NCI-H146 (cell line): Measurements from ENCODE around the gene PCDHGC5.

Experiments used
- DNase-seq: peaks from one replicate; lab custom pipeline; 2025; lab: John Stamatoyannopoulos, UW

Gene PCDHGC5

DNA sequence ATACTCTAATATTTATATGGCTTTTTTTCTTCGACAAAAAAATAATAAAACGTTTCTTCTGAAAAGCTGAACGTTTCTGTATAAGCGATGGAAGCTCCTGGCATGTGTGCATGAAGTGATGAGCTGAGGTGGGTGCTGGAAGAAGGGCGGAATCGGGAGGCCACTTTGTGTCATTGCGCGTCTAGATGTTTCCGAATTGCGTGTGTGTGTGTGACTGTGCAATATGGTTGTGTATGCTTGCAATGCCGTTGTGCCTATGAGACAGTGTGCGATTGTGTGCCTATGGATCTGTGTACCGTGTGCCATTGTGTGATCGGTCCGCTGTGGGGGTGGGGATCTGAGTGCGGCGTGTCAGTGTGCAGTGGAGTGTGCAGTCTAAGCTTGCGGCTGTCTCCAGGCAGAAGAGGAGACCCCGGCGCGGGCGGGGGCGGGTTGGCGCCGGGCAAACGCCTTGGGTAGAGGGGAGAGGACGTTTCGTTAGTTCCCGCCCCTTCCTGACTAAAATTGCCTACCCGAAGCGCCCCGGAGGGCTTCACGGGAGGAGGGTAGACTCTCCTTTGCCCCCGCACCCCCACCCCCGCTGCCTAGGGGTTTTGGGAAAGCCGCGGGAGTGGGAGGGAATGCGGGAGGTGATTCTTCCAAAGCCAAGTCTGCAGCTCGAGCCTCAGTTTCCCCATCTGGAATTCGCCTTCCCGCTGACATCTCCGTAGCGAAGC is 24.2 kb downstream of the PCDHGC5 start:
- DNase-seq: peak; percentile 59

DNA sequence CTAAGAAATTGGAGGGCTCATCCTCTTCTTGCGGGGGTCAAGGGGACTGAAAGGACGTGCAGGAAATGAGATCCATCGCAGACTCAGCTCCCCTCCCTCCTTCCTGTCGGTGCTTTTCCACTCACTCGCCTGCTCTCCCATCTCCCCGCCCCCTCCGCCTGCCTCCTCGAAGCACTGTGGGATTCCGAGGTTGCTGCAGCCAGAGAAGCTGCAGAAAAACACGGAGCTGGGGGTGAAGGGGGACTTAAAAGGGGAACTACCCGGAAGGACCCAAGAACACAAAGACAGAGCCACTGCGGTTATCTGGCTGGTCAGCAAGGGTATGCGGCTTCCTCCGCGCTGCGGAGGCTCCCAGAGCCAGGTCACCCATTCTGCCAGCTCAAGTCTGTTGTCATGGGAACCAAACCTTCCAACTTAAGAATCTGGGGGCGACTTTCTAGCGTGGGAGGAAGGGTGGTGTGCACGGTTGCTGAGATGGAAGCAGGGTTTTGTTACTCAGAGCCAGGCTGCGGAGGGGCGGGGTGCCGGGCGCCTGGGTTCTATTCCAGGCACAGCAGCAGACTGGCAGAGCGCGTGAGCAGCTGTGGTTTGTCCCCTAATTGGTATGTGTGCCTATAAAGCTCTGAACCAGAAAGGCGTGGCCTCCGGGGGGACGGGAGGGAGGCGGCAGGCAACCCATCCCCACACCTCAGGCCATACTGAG is 24.9 kb downstream of the PCDHGC5 start:
- peak; percentile 79 for DNase-seq

DNA sequence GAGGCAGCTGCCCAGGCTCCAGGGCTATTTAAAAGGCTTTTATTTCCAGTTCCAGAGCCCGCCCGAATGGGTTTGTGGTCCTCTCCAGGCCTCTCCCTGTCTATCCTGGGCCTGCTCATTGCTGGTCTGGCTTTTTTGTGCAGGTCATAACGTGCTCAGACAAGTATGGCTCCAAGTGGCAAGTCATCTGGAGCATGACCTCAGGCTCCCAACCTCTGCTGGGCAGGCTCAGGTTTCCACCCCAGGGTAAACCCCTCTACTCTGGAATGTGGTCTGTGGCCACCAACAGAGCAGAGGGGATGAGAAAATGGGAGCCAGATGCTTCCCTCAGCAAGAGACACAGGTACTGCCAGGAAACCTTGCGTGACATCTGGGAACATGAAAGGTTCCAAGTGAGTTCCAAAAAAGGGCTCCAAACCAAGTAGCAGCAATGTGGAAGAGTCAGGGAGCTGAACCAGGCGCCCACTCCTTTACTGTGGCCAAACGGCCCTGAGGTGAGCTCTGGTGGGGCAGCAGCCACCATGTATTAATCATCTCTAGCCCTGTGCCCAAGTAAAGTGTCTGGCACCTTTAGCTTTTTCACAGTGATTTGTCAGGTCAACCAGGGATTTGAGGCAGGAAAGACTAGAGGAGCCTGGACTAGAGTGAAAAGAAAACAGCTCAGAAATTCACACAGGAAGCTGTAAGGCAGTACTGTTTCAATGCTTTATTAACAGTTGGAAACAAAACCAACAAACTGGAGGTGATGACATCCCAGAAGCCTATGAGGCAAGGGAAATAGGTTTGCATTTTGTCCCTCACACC is 25.7 kb downstream of the PCDHGC5 start:
- no peak for DNase-seq

DNA sequence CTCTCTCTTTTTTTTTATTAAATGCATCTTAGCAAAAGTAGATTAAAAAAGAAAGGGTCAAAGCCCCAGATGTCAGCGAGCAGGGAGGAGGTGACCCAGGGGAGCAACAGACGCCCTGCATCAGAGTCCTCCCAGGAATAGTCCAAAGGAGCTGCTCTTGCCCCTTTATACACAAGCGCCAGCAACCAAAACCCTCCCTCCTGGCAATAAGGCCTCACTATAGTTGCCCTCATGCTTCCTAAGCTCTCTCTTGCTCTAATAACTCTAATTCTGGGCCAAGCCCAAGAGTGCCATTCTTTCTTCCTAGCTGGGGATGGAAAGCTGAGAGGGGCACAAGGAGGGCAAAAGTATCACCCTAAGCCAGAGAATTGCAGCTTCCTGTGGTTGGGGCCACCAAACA is 26.3 kb downstream of the PCDHGC5 start:
- DNase-seq: no peak

DNA sequence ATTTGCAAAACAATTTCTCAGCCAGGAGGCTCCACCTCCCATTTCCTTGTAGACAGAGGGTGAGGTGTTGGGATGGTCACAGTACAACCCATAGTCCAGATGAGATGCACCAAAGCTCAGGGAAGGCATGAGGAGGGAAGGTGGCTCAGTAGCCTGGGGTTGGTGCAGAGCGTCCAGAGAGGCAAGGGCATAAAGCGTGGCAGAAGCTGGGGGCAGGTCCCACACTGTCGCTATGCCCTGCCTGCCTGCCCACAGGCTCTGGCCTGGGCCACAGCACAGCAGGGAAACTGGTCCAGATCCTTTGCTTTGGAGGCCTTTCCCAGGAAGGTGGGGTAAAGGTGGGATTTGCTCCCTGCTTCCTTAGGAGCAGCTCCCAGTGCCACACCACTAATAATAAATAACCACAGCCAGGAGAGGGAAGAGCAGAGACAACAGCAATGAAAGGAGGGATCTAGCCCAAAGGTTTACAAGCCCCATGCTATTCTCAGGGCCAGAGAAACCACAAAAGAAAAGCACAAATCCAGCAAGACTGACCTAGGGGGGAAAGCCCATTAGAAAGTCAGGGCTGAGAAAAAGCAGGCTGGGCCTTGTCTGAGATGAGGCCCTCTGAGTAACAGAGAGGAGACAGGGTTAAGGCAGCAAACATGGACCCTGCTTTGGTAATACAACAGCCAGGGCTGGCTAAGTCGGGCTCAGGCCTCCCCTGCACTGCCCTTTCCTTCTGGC is 27.2 kb downstream of the PCDHGC5 start:
- no peak for DNase-seq

DNA sequence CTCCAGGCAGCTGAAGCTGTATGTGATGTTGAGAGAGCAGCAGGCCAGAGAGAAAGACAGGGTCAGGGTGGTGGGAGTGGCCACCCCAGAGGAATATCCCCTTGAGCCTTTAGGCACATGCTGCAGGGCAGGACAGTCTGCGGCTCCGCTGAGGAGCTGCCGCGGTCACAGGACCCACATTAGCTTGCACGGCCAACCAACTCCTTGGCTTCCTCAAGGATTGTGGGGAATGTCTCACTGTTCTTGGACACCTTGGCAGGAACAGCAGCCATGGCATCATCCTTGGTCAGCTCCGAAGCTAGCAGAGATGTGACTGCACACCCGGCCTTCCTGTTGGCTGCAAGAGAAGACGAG is 27.8 kb downstream of the PCDHGC5 start:
- DNase-seq: no peak

DNA sequence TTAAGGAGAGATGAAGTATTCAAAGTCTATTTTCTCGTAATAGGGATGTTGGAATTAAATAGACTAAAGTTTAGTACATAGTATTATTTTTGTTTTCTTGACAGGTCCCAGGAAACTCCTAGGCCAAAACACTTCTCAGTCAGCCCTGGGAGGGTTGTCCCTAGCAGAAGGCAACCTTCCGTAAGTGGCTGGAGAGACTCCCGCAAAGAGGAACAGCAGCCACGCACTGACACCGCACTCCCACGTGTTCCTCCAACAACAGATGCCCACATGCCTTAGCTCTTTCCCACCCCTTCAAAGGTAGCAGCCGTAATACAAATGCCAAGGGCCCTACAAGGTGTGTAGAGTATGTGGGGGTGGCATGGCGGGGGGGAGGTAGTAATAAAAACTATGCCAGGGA is 28.4 kb downstream of the PCDHGC5 start:
- DNase-seq: no peak

DNA sequence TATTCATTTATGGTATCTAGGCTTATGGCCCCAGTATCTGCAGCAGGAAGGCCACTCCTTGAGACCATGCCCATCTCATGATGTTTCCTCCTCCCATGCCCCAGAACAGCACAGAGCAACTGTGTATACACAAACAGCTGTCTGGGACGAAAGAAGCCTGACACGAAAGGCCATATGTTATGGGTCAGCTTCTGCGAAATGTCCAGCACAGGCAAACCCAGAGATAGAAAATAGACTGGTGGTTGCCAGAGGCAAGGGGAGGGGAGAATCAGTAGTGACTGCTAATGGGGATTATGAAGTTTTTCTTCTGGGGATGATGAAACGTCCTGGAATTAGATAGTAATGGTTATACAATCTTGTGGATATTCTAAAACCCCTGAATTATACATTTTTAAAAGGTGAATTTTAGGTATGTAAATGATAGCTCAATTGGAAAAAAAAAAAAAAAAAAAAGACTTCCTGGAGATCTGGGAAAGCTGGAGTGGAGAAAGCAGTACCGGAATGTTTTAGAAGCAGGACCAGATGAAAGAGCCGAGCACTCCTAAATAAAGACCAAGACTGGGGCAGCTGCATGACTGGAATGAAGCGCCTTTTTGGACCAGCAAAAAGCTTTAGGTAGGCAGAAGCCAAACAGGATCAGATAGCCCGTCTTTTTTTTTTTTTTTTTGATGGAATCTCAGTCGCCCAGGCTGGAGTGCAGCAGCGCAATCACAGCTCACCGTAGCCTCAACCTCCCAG is 29.2 kb downstream of the PCDHGC5 start:
- DNase-seq: no peak

DNA sequence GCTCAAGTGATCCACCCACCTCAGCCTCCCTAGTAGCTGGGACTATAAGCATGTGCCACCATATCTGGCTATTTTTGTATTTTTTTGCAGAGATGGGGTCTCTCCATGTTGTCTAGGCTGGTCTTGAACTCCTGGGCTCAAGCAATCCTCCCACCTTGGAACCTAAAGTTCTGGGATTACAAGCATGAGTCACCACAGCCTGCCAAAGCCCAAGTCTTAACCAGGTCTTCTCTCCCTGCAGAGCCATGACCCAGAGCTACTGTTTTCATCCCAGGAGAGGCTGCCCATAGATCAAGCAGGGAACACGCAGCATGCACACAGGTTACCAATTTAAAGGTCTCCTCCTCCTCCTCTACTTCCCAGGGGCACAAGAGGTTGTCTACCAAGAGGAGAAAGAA is 29.7 kb downstream of the PCDHGC5 start:
- DNase-seq: no peak

DNA sequence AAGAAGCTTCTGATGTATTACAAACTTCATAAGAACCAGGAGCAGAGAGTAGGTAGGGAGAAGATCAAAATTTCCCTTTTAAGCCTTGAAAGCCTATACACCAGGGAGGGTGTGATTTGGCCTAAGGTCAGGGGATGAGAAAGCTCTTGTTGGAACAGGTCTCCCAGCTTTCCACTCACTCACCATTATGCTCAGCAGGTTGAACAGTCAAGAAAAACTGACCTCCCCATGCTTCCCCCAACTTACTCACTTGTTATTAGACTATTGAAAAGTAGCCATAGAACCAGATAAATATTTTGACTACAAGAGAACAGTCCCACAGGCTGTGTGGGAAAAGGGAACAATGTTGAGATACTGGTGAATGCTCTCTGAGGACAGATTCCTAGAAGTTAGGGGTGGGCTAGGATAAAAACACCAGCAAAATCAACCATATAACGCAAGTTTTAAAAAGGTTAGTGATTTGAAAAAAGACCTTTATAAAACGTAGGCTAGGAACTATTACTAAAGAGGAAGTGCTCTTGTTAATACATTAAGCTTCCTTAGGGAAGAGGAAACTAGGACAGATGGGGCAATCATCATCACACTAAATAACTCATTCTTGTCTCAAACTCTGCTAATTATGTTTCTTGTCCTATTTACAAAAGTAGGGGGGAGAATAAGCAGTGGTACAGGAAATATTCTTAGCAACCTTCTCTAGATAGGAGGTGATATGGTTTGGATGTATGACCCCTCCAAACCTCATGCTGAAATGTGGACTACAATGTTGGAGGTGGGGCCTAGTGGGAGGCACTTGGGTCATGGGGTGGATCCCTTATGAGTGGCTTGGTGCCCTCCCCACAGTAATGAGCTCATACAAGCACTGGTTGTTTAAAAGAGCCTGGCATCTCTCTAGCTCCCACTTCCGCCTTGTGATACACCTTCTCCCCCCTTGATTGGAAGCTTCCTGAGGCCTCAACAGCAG is 31.0 kb downstream of the PCDHGC5 start:
- DNase-seq: no peak

DNA sequence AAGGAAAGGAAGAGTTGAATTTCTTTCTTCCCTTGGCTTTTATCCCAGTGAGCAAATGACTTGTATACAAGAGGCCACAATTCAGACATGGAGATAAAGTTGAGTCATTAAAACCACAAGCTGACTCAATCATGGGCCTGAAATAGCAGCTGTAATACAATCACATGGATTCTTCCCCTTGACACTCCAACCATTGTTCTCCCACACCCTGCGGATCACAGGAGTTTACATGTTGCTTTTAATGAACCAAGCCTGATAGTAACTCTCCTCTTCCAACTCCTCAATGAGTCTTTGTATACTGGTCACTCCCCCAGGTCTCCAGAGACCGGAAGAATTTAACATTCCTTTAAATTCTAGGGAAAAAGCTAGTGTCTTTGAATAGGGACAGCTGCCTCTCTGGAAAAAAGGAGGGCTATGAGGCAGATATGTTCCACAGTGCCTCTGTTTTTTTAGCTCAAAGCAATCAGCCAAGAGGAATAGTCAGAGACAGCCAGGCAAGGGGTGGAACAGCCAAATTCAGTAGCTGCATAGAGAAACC is 32.4 kb downstream of the PCDHGC5 start:
- DNase-seq: no peak

DNA sequence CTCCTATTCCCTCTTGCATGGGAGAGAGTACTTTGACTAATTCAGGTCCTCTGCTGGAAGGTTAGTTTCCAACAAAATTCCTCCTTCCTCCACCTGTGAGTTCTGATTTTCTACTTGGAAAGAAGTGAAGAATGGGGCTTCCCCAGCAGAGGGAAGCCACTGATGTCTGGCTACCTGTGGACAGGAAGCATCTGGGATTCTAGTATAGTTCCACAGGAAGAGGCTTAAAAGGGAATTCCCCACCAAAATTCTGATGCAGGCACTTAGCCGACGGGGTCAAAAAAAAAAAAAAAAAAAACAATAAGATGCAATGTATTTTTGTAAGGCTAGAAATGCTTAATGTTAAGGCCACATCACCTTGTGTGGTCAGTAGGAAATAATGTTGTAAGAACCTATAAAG is 33.4 kb downstream of the PCDHGC5 start:
- DNase-seq: no peak

DNA sequence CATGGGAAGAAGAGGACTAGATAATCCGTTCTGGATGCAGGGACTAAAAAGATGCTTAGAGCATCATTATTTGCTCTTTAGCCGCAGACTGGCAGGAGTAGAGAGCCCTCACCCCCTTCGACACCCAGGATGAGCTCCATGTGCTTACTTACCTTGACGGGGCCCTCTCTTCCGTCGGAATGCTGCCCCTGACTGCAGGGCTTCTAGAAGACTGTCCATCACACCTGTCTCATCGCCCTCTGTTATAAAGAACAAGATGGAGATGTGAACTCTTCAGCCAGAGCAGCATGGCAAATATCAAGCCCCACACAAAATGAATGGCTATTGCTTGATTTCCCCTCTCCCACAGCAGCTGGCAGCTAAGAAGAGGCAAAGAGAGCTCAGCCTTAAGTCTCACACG is 35.1 kb downstream of the PCDHGC5 start:
- no peak for DNase-seq

DNA sequence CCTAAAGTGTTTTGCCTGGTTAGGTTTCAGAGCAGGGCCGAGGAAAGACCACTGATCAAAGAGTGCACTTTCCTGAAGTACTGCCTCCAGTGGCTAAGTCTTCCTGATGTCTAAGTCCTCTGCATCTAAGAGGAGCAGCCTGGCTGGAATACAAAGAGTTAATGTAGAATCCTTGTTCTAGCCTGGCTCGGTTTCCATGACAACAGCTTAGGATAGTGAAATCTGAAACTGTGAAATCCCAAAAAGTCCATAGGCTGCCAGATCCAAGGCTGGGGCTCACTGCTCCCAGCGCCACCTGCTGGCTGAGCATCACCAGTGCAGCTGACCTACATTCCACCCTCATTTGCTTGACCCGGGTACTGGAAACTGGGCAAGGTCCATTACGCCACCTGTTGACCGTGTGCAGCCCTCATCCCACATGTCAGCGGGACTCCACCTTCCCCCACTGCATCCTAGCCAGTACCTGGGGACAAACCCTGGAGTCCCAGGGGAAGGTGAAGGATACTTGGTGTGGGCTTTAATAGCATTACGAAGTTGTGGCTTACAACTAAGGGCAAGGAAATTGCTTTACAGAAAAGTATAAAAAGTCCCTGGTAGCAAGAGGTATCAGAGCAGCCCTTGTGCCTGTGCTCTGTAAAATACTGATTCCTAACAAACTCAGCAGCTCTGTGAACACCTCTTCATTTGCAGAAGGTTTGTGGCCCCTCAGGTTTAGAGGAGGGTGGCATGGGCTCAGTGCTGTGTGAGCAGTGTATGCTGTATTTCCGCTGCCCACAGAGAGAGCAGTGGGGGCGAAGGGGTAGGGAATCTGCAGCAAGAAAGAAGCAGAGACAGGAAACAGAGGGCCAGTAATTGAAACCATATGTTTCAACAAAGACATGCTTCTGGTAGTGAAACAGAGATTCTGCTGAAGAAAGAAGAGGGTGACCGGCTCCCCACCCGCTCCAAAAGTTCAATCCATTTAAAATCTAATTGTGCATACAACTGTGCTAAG is 36.0 kb downstream of the PCDHGC5 start:
- DNase-seq: peak; percentile 78

DNA sequence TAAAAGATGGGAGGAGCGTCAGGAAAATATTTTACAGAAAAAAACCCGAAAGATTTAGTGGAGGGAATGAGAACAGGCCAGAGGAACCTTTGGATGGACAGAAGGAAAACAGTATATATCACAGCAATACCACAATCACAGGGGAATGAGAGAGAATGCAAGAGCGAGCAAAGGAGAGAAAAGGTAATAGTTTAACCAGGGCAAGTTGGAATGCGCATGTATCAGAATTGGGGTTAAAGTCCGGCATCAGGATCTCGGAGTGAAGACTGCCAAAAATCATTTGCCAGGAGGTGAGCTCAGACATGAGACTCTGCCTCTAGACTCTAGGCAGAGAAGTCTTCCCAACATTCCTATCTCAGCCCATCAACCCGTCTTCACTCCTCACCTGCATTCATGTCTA is 36.8 kb downstream of the PCDHGC5 start:
- no peak for DNase-seq

DNA sequence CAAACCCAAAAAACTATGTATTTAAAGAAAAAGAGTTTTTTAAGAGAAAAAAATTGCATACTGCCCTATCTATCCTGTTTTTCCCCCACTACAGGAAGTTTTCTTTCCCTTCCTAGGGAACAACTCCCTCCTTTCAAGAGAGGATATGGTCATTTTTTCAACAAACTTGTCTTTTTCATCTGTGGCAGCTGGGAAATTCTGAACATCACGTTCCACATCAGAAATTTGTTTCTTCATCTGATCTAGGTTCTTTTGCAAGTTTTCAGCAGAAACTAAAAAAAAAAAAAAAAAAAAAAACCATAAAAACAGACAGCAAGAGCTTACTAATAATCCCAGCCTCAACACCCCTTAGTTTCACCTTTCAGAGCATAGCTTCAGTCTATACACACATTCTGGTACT is 38.5 kb downstream of the PCDHGC5 start:
- no peak for DNase-seq

DNA sequence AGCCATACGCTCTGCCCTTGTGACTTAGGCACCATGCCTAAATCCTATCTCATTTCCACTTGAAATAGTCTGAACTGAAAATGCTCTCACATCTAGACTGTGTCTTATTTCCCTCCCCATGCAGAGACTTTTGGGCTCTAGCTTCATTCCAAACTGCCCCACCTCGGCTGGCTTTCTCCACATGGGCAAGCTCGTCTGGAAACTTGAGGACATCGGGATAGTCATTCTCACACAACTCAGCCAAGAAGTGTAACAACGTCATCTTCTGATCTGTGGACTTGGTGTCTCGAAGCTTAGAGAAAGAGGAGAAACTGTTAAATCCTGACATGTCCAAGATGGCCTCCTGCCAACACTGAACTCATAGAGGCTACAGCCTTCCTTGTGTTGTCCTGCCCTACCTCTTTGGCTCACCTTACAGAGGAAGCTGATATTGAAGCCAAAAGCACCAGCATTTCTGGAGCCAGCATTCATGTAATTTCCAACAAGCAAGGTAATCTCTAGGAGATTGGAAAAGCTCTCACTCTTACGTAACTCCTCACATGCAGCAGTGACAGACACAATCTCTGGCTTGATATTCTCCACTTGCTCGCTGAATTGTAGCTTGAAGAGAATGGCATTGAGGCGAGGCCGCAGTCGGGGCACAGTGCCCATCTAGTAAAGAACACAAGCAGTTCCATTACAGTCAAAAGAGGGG is 39.6 kb downstream of the PCDHGC5 start:
- no peak for DNase-seq

DNA sequence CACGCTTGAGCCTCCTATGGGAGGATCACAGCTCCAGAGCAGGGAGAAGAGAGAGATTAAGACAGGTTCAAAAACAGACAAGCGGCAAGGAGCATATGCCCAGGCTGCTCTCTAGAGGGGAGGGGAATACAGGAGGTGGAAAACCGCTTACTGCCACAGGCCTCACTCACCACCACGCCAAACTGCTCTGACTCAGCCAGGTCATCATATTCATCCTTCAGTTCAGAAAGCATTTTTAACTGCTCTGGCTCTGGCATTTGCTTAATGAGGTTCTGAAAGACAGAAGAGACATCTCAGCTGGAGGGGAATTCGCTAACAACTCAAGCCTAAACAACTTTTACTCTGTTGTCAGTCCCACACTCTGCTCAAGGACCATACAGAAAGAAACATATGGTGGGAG is 40.1 kb downstream of the PCDHGC5 start:
- no peak for DNase-seq
